ENCODE results near the gene CKAP5.

DNA sequence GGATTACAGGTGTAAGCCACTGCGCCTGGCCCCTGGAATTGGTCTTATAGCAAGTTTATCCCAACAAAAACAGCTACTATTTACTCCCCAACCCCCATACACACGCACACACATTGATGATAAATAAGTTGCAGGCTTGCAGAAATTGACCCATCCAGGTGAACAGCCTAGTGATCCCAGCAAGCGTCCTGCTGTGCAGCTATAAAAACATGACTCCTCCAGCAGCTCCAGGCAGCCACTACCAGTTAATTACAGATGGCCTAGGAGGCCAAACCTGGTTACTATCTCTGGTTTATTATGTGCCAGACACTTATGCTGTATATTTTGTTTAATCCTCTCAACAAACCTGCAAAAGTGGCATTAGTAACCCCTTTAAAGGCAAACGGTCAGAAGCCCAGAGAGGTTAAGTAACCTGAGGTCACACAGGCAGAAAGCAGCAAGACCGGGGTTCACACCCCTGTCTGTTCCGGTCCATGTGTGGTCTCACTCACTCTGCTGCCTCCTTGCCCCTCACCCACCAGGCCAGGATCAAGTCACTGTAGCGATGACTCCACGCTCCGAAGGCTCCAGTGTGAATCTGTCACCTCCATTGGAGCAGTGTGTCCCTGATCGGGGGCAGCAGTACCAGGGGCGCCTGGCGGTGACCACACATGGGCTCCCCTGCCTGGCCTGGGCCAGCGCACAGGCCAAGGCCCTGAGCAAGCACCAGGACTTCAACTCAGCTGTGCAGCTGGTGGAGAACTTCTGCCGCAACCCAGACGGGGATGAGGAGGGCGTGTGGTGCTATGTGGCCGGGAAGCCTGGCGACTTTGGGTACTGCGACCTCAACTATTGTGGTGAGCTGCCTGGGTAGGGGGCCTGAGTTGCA is 120.5 kb downstream of the CKAP5 start:
- TF ChIP-seq CTCF (IDR thresholded peaks at IDR 0.05; ENCODE audit: low read depth, low read length, poor library complexity, severe bottlenecking) (no peak), EZH2phosphoT487 (IDR thresholded peaks at IDR 0.05; ENCODE audit: borderline replicate concordance, low read length) (no peak)

Data from DOHH2 (cell line).